GM18907 (cell line): ENCODE data around the gene HOXD1.

Experiments used
- ATAC-seq: cut with Tn5 transposase; IDR thresholded peaks from one replicate; pipeline ENCODE4 v1.9.1; 2021; ENCODE audit warnings: mild to moderate bottlenecking, moderate library complexity; ENCODE audit not compliant: unreplicated experiment

Gene HOXD1

DNA sequence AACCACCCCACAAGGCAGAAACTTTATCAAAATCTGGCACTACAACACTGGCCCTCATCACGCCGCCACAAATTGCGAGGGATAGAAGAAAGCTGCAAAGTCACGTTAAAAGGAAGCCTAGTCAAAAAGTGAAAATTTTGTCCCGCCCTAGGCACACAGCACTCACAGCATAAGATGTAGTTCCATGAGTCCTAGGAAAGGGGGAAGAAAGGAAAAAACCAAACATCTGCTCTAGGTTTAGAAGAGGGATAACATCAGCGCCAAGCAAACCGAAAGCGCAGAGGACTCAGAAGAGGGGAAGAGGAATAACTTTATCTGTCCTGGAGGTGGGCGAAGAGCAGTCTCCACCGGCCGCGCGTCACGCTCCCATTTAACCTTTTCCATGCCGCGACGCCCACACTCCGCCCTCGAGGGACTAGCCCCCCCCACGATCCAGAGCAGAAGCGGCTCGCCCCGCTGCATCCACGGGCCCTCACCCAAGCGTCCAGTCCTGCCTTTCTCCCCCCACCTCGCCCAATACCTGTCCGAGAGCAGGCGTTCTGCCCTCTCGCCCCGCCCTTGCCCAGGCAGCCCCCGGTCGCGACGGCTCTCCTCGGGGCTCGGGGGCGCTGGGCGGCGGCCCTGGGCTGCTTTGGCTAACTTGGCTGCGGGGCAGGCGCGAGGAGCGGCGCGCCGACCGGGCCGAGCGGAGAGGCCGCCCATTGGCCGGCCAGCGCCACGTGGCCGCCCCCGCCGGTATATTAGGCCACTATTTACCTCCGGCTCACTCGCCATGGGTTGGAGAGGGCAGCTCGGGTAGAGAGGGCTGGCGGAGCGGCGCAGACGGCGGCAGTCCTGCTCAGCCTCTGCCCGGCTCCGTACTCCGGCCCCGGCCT is at the start of gene HOXD1:
Gene HOXD1, plus strand, starts transcription at position 770 of the 875 bp plus-strand sequence. CDS start 134 bp downstream, outside the sequence.
- no peak for ATAC-seq

DNA sequence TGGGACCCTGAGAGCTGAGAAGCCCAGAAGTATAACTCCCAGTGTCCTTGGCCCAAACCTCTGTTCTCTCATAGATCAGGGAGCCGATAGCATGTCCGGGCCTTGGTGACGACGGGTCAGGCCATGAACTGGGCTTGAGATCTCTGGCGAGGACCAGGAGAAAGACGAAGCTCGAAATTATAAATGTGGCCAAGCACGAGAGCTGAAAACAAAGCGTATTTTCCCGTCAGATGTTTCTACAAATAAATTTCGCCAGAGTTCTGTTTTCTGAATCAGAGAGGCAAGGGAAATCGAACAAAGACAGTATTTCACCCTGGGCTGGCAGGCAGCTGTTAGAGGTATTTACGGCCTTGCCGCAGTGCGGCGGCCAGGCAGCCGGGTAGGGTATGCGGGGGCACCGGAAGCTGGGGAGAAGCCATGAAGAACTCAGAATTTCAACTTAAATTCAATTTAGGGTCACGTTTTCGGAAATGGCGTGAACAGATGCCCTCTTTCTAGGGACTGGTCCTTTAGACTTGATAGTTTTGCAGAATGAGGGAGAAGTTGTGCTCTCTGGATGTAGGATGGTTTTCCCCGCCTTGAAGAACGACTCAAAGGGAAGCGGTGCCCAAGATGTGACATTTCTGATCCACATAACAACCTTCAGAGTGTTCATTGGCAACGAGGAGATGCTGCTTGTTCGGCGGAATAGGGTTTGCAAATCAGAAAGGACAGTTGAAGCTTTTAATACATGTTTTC is 49.4 kb upstream of the HOXD1 start:
- no peak for ATAC-seq

- ATAC-seq: no peak
These were observed 48.6 kb upstream of the HOXD1 start for GRCh38 chr2:176139661-176140512.

GRCh38 chr2:176140513-176141317 is 47.8 kb upstream of the HOXD1 start:
- ATAC-seq: peak; percentile 94

- no peak for ATAC-seq
These were observed 46.2 kb upstream of the HOXD1 start for GRCh38 chr2:176142281-176142680.

- no peak for ATAC-seq
These were observed 43.1 kb upstream of the HOXD1 start for GRCh38 chr2:176145085-176145969.

DNA sequence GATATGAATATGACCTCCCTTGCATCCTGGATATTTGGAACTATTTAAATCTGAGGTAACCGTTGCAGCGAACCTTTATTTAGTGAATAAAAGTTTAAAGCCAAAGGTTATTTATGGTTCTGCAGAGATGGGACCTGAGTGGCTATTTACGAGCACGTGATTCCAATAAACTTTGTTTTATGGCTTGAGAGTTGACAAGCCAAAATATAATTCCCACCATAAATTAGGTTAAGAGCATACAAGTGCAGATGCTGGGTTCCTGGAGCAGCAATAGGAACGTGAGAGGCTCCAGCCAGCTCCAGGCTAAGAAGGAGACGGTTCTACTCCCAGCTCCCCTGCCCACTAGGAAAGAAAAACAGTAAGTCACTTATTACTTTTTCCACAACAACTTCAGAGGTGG is 42.4 kb upstream of the HOXD1 start:
- ATAC-seq: no peak

GRCh38 chr2:176146645-176147044 is 41.8 kb upstream of the HOXD1 start:
- no peak for ATAC-seq

GRCh38 chr2:176147210-176147799 is 41.2 kb upstream of the HOXD1 start:
- no peak for ATAC-seq

- ATAC-seq: no peak
These were observed 40.5 kb upstream of the HOXD1 start for GRCh38 chr2:176147800-176148496.

- no peak for ATAC-seq
These were observed 39.6 kb upstream of the HOXD1 start for GRCh38 chr2:176148751-176149421.

- no peak for ATAC-seq
These were observed 39.0 kb upstream of the HOXD1 start for GRCh38 chr2:176149481-176149938.

DNA sequence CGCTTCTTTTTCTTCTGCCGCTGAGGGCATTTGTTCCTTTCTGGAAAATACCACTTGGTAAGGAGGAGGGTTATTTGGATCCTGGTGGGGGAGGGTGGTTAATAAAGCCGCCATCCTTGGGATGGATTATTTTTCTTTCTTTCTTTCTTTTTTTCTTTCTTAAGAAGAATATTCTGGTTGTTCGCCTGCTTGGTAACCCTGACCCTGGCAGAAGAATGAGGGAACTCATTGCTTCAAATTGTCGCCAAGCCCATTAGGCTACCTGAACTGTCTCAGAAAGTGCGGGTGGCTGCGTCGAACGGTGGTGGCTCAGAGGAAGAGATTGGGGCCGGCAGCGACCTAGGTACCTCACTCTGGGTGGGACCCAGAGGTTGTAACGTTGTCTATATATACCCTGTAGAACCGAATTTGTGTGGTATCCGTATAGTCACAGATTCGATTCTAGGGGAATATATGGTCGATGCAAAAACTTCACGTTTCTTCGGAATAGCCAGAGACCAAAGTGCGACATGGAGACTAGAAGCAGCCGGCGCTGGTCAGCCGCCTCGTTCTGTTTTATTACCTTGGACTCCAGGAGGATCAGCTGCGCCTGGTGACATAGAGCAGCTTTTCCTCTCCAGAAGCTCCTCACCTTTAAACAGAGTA is 38.4 kb upstream of the HOXD1 start:
- no peak for ATAC-seq

GRCh38 chr2:176150584-176151441 is 37.7 kb upstream of the HOXD1 start:
- no peak for ATAC-seq

GRCh38 chr2:176151442-176152287 is 36.8 kb upstream of the HOXD1 start, which contains the start of gene HOXD4:
HOXD4 (plus strand) TSS chr2:176151550; CDS start chr2:176151634, 84 bp downstream.
- ATAC-seq: no peak
